Smooth muscle cell (in vitro differentiated cells): ENCODE data around the gene GFI1B. TPM values are rescaled to one million over a fixed set of nuclear protein-coding genes. Genes with fewer than 3 reads are reported as not detected.

Experiments
- DNase-seq: peaks from one replicate; lab custom pipeline; 2025; ENCODE audit not compliant: unreplicated experiment; lab: John Stamatoyannopoulos, UW
- H2AFZ ChIP-seq: fragments of 200-600 bp; sonication (generic); 2 replicates; pipeline ENCODE4 v1.6.0; 2016; ENCODE audit warnings: antibody characterized with exemption, low read depth, mild to moderate bottlenecking
- H3F3A ChIP-seq: fragments of 200-600 bp; sonication (generic); 2 replicates; pipeline ENCODE4 v1.6.0; 2017; ENCODE audit warnings: antibody characterized with exemption, low read depth
- H3K27ac ChIP-seq: fragments of 200-600 bp; sonication (generic); 2 replicates; pipeline ENCODE4 v1.5.1; 2016; ENCODE audit warnings: low read depth, mild to moderate bottlenecking
- H3K27me3 ChIP-seq: fragments of 200-600 bp; sonication (generic); 2 replicates; pipeline ENCODE4 v1.6.1; 2016; ENCODE audit warnings: low read depth, mild to moderate bottlenecking
- H3K36me3 ChIP-seq: fragments of 200-600 bp; sonication (generic); 2 replicates; pipeline ENCODE4 v1.5.1; 2016; ENCODE audit warnings: low read depth
- H3K4me1 ChIP-seq: fragments of 200-600 bp; sonication (generic); 2 replicates; pipeline ENCODE4 v1.5.1; 2016; ENCODE audit warnings: low read depth
- H3K4me2 ChIP-seq: fragments of 200-600 bp; sonication (generic); 2 replicates; pipeline ENCODE4 v1.6.0; 2016; ENCODE audit warnings: mild to moderate bottlenecking
- H3K4me3 ChIP-seq: fragments of 200-600 bp; sonication (generic); 2 replicates; pipeline ENCODE4 v1.5.1; 2016; ENCODE audit warnings: mild to moderate bottlenecking
- H3K79me2 ChIP-seq: fragments of 200-600 bp; sonication (generic); 2 replicates; pipeline ENCODE4 v1.6.0; 2016; ENCODE audit warnings: low read depth, mild to moderate bottlenecking
- H3K9ac ChIP-seq: fragments of 200-600 bp; sonication (generic); 2 replicates; pipeline ENCODE4 v1.6.0; 2016; ENCODE audit warnings: low read depth
- H3K9me3 ChIP-seq: fragments of 200-600 bp; sonication (generic); replicated peaks from 2 replicates; pipeline ENCODE4 v1.5.1; 2016; ENCODE audit warnings: low read depth
- H4K20me1 ChIP-seq: fragments of 200-600 bp; sonication (generic); 2 replicates; pipeline ENCODE4 v1.6.0; 2016; ENCODE audit warnings: low read depth
- CTCF ChIP-seq: fragments of 200-600 bp; sonication (generic); IDR thresholded peaks from 2 replicates; pipeline ENCODE4 v1.5.1; 2017; ENCODE audit warnings: borderline replicate concordance, mild to moderate bottlenecking, antibody characterized with exemption; ENCODE audit not compliant: insufficient read depth, poor library complexity, severe bottlenecking
- WGBS: methylation state at CpG from one replicate; pipeline ENCODE4 v1.1.7; 2016; ENCODE audit warnings: low lambda C conversion rate; 5-methylcytosine and 5-hydroxymethylcytosine counted together
- polyA plus RNA-seq: library from polyadenylated mRNA; unstranded; fragments of >200 nt; fragmentation: Nextera tagmentation; extraction: Ambion mirVana; gene quantifications from 2 replicates; pipeline ENCODE4 v1.2.1, GENCODE V29; 2016
- total RNA-seq: library from RNA; depleted of rRNA; stranded (reverse); fragments of >200 nt; gene quantifications from 2 replicates; pipeline ENCODE4 v1.2.3, GENCODE V29; 2014

Gene GFI1B
- total and polyA plus RNA-seq, 2 experiments from 2014 or later: not detected

GRCh38 chr9:132976571-132976970, 1.9 kb upstream of the GFI1B start:
- no peaks in the 10 kb centered on the region for H3F3A ChIP-seq
- no peak overlapping the region for H3K9ac ChIP-seq
- no peaks in the 10 kb centered on the region for H3K79me2 ChIP-seq
- no peak for DNase-seq
- no peaks in the 10 kb centered on the region for H3K36me3 ChIP-seq
- no peak overlapping the region for H3K27ac ChIP-seq
- H3K9me3 ChIP-seq: no peaks in the 10 kb centered on the region
- 83% methylated on average over 3 of the region's 3 CpGs for WGBS
- no peak overlapping the region for H3K4me3 ChIP-seq
- H3K4me1 ChIP-seq: no peaks in the 10 kb centered on the region
- no peak for TF ChIP-seq CTCF
- H3K27me3 ChIP-seq: peaks cover 57% of the 10 kb centered on the region
- H2AFZ ChIP-seq: no peak overlapping the region
- H4K20me1 ChIP-seq: no peaks in the 10 kb centered on the region
- H3K4me2 ChIP-seq: no peak overlapping the region

- no peak for DNase-seq
- no peaks in the 10 kb centered on the region for H3F3A ChIP-seq
- TF ChIP-seq CTCF: no peak
- no peaks in the 10 kb centered on the region for H4K20me1 ChIP-seq
- no peak overlapping the region for H3K4me3 ChIP-seq
- no peaks in the 10 kb centered on the region for H3K9me3 ChIP-seq
- H2AFZ ChIP-seq: no peak overlapping the region
- H3K9ac ChIP-seq: no peak overlapping the region
- no peaks in the 10 kb centered on the region for H3K36me3 ChIP-seq
- H3K27ac ChIP-seq: no peak overlapping the region
- H3K27me3 ChIP-seq: peaks cover 57% of the 10 kb centered on the region
- no peaks in the 10 kb centered on the region for H3K79me2 ChIP-seq
- H3K4me2 ChIP-seq: no peak overlapping the region
- no peaks in the 10 kb centered on the region for H3K4me1 ChIP-seq
- WGBS: 23% methylated on average over 1 of the region's 2 CpGs
Observed at GRCh38 chr9:132978112-132978450, 413 bp upstream of the GFI1B start.

- 89% methylated on average over 5 of the region's 5 CpGs for WGBS
- no peak for TF ChIP-seq CTCF
- Histone ChIP-seq H3K27me3 (peaks cover 53% of the 10 kb centered on the region), H3K79me2 (no peaks in the 10 kb centered on the region), H2AFZ (no peak overlapping the region), H3K27ac (no peak overlapping the region), H4K20me1 (no peaks in the 10 kb centered on the region), H3K4me1 (no peaks in the 10 kb centered on the region), H3K4me3 (no peak overlapping the region), H3K4me2 (no peak overlapping the region), H3K9ac (no peak overlapping the region), H3F3A (no peaks in the 10 kb centered on the region), H3K9me3 (no peaks in the 10 kb centered on the region), H3K36me3 (no peaks in the 10 kb centered on the region)
- DNase-seq: no peak
Observed at GRCh38 chr9:132980157-132980556, 1.7 kb downstream of the GFI1B start.

GRCh38 chr9:132982458-132982857, 4.0 kb downstream of the GFI1B start:
- Histone ChIP-seq H3K4me3 (no peak overlapping the region), H3K9ac (no peak overlapping the region), H3K79me2 (no peaks in the 10 kb centered on the region), H3K36me3 (no peaks in the 10 kb centered on the region), H4K20me1 (no peaks in the 10 kb centered on the region), H3K4me1 (no peaks in the 10 kb centered on the region), H2AFZ (no peak overlapping the region), H3F3A (no peaks in the 10 kb centered on the region), H3K27me3 (peaks cover 38% of the 10 kb centered on the region), H3K9me3 (no peaks in the 10 kb centered on the region), H3K4me2 (no peak overlapping the region), H3K27ac (no peak overlapping the region)
- WGBS: 64% methylated on average over 8 of the region's 8 CpGs
- TF ChIP-seq CTCF: no peak
- no peak for DNase-seq
